Measurements from ENCODE around the gene PPP2R5E. TPM values are rescaled to one million over a fixed set of nuclear protein-coding genes. Genes with fewer than 3 reads are reported as not detected.

The PPP2R5E gene
- total RNA-seq, 2 donors from 2014 or later: 17.3 to 18.7 TPM

DNA sequence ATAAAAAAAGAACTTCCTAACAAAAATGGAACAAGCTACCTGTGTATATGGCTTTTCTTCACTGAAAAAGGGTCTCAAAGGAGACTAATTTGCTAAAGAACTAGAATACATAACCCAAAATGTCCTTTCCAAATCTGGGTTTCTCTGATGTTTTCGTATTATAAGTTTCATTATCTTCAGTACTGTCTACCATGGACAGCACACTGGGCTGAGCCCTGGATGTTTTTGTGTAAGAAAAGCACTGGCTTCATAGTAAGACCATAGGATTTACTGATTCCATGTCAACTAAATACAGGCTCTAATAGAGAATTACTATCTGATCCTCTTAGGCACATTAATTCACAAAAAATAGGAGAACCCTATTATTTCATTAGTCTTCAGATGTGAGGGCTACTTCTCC lies 130.2 kb downstream of the PPP2R5E start:
- H3K36me3 ChIP-seq: peaks cover 12% of the 10 kb centered on the region
- no peaks in the 10 kb centered on the region for H3K27me3 ChIP-seq
- H3K27ac ChIP-seq: no peak overlapping the region
- H3K4me1 ChIP-seq: no peaks in the 10 kb centered on the region
- TF ChIP-seq, protein P1, sequence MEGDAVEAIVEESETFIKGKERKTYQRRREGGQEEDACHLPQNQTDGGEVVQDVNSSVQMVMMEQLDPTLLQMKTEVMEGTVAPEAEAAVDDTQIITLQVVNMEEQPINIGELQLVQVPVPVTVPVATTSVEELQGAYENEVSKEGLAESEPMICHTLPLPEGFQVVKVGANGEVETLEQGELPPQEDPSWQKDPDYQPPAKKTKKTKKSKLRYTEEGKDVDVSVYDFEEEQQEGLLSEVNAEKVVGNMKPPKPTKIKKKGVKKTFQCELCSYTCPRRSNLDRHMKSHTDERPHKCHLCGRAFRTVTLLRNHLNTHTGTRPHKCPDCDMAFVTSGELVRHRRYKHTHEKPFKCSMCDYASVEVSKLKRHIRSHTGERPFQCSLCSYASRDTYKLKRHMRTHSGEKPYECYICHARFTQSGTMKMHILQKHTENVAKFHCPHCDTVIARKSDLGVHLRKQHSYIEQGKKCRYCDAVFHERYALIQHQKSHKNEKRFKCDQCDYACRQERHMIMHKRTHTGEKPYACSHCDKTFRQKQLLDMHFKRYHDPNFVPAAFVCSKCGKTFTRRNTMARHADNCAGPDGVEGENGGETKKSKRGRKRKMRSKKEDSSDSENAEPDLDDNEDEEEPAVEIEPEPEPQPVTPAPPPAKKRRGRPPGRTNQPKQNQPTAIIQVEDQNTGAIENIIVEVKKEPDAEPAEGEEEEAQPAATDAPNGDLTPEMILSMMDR (IDR thresholded peaks at IDR 0.05): no peak
- H3K9me3 ChIP-seq: no peaks in the 10 kb centered on the region
- DNase-seq (ENCODE audit: low spot score): no peak
- no peak overlapping the region for H3K4me3 ChIP-seq

DNA sequence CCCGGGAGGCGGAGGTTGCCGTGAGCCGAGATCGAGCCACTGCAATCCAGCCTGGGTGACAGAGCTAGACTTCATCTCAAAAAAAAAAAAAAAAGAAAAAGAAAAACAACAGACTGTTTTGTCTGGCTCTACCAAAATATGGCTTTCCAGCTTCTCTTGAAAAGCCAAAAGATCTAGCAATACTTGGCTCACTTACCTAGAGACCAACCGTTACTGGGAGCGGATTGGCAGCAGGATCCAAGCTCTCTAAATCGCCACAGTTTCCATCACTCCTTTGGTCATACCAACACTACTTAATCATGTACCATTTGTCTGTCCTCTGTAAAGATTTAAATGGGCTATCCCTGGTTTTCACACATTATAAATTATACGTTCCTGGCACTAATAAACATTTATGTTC lies 136.8 kb downstream of the PPP2R5E start:
- no peaks in the 10 kb centered on the region for H3K27me3 ChIP-seq
- peaks cover 0 to 8% of the 10 kb centered on the region in 2 donors for H3K4me1 ChIP-seq
- DNase-seq (ENCODE audit: low spot score): no peak
- no peaks in the 10 kb centered on the region for H3K36me3 ChIP-seq
- TF ChIP-seq, protein P1 (IDR thresholded peaks at IDR 0.05): no peak
- H3K27ac ChIP-seq: no peak overlapping the region
- no peaks in the 10 kb centered on the region for H3K9me3 ChIP-seq
- H3K4me3 ChIP-seq: no peak overlapping the region

DNA sequence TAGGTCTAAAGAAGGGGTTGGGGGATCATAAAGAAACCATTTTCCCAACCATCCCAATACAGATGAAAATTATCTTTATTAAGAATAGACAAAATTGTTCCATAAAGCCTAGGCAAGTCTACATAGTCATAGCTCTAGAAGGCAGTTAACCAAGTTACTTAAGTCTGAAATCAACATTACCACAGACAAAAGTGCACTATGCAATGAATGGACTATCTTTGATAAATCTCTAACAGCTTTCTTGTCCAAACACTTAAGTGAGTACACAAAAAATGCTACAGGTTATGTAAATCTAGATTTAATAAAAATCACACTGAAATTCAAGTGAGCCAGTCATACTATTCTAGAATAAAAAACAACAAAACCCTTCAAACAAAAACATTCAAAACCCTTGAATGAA lies 137.5 kb downstream of the PPP2R5E start:
- Histone ChIP-seq H3K27ac (no peak overlapping the region), H3K4me1 (peaks cover 0 to 10% of the 10 kb centered on the region in 2 donors), H3K27me3 (no peaks in the 10 kb centered on the region), H3K4me3 (no peak overlapping the region), H3K36me3 (no peaks in the 10 kb centered on the region), H3K9me3 (no peaks in the 10 kb centered on the region)
- DNase-seq (ENCODE audit: low spot score): no peak
- TF ChIP-seq, protein P1 (IDR thresholded peaks at IDR 0.05): no peak

DNA sequence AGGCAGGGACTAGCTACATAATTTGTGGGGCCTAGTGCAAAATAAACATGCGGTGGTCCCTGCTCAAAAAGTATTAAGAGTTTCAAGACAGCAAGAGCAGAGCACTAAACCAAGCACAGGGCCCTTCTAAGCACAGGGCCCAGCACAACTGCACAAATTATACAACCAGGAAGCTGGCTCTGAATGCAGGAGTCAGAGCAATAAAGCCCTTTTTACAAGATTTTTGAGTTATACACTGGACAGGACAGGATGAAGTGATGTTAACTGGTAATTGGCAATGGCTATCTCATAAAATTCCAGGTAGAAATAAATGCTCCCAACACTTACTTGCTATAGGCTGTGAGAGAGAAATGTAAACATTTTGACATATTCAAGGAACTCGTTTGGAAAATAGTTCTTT lies 138.3 kb downstream of the PPP2R5E start:
- TF ChIP-seq, protein P1 (IDR thresholded peaks at IDR 0.05): no peak
- Histone ChIP-seq H3K9me3 (no peaks in the 10 kb centered on the region), H3K27ac (no peak overlapping the region), H3K4me3 (no peak overlapping the region), H3K36me3 (no peaks in the 10 kb centered on the region), H3K27me3 (no peaks in the 10 kb centered on the region), H3K4me1 (peaks cover 0 to 10% of the 10 kb centered on the region in 2 donors)
- DNase-seq (ENCODE audit: low spot score): no peak

DNA sequence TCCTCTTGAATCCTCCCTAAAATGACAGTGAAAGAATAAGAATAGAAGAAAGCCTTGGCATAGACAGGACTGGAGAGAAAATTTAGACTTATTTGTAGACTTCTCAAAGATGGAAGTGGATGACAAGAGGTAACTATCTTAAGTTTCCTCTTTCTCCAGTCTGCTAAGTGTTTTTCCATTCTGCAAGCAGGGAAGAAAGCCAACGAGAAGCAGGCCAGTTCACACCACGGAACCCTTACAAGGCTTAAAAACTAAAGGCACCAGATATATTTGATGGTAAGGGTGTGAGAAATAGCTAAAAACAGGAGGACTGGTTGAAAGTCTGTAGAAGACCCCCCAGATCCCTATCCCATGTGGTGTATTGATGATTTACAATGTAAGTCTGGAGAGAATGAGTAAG lies 141.5 kb downstream of the PPP2R5E start:
- H3K4me1 ChIP-seq: peaks cover 0 to 10% of the 10 kb centered on the region in 2 donors
- no peak for DNase-seq (ENCODE audit: low spot score)
- no peak overlapping the region for H3K4me3 ChIP-seq
- no peaks in the 10 kb centered on the region for H3K27me3 ChIP-seq
- no peaks in the 10 kb centered on the region for H3K9me3 ChIP-seq
- no peak overlapping the region for H3K27ac ChIP-seq
- TF ChIP-seq, protein P1 (IDR thresholded peaks at IDR 0.05): no peak
- no peaks in the 10 kb centered on the region for H3K36me3 ChIP-seq

DNA sequence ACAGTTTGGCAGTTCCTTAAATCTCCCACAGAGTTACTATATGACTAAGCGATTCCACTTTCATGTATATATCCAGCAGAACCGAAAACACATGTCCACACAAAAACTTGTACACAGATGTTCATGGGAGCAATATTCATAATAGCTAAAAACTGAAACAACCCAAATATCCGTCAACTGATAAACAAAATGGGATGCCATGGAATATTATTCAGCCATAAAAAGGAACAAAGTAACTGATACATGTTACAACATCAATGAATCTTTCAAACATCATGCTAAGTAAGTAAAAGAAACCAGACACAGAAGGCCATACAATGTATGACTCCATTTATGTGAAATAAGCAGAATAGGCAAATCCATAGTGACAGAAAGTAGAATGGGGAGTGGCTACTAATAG lies 144.2 kb downstream of the PPP2R5E start:
- Histone ChIP-seq H3K27me3 (no peaks in the 10 kb centered on the region), H3K4me3 (no peak overlapping the region), H3K4me1 (peaks cover 0 to 10% of the 10 kb centered on the region in 2 donors), H3K9me3 (no peaks in the 10 kb centered on the region), H3K36me3 (no peaks in the 10 kb centered on the region), H3K27ac (no peak overlapping the region)
- TF ChIP-seq, protein P1 (IDR thresholded peaks at IDR 0.05): no peak
- no peak for DNase-seq (ENCODE audit: low spot score)
